ENCODE data around the gene SFT2D3.
A peak's percentile ranks its signal among the peaks of the same experiment; 100 is the strongest.

The SFT2D3 gene, protein sequence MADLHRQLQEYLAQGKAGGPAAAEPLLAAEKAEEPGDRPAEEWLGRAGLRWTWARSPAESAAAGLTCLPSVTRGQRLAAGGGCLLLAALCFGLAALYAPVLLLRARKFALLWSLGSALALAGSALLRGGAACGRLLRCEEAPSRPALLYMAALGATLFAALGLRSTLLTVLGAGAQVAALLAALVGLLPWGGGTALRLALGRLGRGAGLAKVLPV

DNA sequence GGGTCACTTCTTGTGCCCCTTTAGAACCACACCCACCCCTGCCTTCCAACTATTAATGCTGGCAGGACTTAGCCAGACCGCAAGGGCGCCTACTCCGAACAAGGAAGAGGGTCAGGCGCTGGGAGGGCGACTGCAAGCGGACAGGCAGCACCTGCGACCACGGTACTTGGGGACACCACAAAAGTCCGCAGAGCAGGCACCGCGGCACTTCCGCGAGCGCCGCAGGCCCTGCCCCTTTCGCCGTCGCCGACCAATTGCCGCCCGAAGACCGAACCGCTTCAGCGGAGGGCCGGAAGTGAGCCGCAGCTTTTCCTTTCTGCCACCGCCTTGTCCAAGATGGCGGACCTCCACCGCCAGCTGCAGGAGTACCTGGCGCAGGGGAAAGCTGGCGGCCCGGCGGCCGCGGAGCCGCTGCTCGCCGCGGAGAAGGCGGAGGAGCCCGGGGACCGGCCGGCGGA, at the start of gene SFT2D3:
TSS of gene SFT2D3 (plus strand) at position 305 of the 458 bp plus-strand sequence. CDS start at position 337, 32 bp downstream.
- DNase-seq: peak; percentile 90

GRCh38 chr2:127651971-127652550, 49.2 kb upstream of the SFT2D3 start:
- DNase-seq: no peak

DNA sequence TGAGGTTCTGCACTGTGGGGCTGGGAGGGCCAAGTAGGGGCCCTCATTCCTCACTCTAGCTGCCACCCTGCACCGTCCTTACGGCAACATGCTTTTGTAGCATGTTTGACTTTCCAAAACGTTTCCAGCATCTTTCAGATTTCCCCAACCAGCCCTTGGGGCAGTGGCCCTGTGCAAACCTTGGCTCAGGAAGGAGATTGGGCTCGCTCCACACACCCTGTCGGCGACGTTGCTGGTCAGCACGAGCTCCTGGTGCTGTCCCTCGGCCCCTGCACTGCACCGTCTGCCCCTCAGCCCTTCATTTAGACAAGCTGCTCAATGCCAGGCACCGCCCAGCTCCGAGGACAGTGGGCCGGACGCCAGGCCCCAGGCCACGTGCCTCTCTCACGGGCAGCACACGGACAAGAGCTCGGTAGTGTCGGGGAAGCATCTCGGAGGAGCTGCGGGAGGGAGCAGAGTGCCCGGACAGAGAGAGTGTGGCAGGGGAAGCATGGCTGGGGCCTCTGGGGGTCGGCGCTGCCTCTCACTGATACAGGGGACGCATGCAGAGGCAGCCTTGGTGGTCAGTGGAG, 48.4 kb upstream of the SFT2D3 start:
- DNase-seq: no peak

DNA sequence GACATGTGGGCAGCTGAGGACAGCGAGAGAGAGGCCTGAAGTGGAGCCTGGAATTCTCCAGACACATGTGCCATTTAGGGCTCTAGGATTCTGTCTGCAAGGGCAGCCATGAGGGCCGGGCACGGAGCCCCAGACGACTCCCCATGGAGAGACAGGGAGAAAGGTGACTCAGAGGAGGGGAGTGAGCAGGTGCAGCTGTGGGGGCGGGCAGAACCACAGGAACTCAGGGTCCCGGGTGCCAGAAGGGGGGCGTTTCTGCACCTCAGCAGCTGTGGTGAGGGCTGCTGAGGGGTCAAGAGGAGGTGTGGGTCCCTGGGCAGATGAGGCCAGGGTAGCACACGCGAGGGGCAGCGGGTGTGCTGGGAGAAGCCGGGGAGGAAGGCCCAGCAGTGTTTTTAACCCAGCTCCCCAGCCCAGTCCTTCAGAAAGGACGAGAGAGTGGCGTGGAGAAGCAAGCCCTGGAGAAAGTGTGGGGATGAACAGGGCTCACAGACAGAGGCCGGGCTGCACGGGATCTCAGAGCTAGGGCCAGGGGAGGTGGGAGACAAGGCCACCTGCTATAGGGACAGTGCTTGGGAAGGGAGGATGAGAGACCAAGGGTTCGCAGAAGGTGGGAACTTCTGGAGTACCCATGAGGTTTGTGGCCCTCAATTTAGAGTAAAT, 47.7 kb upstream of the SFT2D3 start:
- DNase-seq: no peak

- DNase-seq: no peak
These were observed 47.0 kb upstream of the SFT2D3 start for GRCh38 chr2:127654084-127654837.

- no peak for DNase-seq
These were observed 46.5 kb upstream of the SFT2D3 start for GRCh38 chr2:127654838-127655175.

GRCh38 chr2:127655209-127656073, 45.9 kb upstream of the SFT2D3 start:
- DNase-seq: no peak

DNA sequence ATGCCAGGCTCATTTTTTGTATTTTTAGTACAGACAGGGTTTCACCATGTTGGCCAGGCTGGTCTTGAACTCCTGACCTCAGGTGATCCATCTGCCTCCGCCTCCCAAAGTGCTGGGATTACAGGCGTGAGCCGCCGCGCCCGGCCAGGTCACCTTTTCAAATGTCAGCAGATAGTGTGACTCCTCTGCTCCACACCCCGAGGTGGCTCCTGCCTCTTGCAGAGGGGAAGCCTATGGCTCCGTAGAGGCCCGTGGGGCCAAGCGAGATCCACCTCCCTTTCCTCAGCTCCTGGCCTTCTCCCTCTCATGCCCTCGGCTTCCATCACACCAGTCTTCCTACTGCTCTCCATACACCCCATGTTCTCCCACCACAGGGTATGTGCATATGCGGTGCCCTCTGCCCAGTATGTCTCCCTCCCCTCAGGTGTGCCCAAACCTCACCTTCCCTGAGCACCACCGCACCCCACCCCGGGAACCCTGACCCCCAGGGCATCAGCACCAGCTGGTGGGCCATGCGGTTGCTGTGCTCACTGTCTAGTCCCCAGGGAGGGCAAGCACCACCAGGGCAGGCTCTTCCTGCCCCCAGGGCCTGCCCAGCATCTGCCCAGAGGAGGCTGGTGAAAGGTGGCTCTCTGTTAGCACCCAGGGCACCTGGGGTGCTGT, 44.6 kb upstream of the SFT2D3 start:
- DNase-seq: no peak

- DNase-seq: no peak
These were observed 44.1 kb upstream of the SFT2D3 start for GRCh38 chr2:127657232-127657595.

DNA sequence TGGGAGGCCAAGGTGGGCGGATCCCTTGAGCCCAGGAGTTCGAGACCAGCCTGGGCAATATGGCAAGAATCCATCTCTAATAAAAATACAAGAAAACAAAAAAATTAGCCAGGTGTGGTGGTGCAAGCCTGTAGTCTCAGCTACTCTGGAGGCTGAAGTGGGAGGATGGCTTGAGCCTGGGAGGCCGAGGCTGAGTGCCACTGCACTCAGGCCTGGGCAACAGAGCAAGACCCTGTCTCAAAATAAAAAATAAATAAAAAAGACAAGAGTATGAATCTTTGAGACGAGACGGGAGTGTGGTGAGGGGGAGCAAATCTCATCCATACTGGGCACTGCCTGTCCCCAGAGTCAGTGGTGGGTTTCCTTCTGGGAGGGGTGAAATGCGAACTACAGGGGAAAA, 43.2 kb upstream of the SFT2D3 start:
- DNase-seq: no peak

DNA sequence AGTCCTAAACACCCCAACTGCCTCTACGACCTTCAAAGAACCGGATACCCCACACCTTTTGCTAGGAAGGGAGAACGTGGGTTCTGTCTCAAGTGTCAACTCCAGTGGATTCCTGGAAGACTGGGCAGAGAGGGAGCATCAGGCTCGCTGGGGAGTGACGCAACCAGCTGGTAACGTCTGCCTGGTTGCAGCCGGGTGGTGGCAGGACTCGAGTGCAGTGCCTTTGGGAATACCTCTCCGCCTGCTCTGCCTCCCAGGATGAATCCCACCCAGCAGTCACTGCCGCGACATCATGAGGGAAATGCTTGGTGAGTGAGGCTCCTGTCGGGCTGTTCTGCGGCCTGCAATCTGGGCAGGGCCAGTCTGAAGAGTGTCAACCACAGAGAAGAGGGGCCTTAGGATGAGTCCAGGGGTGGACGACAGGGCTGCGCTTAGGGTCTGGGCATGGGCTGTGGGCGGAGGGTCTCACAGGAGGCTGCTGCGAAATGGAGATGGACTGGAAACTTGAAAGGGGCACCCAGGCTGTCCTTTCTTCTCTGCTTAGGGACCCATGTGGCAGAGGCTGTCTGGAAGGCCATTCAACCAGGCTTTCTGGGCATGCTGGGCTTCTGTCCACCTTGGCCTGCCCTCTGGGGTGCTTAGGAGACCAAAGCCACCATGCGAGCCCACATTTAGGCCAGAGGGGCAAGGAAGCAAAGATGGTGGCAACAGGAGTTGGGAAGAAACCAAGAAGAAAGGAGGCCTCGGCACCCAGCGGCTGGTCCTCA, 42.5 kb upstream of the SFT2D3 start:
- DNase-seq: no peak

DNA sequence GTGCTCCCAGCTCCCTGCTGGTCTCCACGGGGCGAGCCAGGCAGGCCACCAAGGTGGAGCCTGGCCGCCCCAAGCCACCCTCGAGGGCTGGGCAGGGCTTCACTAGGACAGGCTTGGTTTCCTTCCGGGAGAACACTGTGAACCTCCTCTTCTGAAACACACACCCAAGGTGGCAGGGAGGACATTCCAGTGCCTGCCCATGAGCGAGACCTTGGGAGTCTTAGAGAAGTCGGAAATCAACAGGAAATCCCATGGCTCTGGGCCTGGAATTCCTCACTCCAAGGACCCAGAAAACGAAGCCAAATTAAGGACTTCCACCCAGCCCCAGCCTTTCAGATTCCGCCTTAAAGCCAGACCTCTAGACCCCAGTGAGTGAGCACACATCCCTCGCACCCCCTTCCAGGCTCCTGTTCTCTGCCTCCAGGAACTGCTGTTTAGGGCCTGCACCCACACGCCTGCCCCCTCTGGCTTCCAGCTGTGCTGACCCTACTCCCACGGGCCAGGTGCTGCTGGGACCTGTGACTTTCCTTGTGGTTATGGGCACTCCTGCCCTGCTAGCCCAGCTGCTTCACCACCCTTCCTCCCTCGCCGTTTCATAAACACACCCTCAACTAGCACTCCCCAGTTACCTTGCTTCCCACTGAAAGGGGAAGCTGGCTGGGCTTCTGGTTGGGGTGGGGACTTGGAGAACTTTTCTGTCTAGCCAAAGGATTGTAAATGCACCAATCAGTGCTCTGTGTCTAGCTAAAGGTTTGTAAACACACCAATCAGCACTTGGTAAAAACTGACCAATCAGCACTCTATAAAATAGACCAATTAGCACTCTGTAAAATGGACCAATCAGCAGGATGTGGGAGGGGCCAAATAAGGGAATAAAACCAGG, 41.6 kb upstream of the SFT2D3 start:
- DNase-seq: no peak

- no peak for DNase-seq
These were observed 41.1 kb upstream of the SFT2D3 start for GRCh38 chr2:127660291-127660578.

DNA sequence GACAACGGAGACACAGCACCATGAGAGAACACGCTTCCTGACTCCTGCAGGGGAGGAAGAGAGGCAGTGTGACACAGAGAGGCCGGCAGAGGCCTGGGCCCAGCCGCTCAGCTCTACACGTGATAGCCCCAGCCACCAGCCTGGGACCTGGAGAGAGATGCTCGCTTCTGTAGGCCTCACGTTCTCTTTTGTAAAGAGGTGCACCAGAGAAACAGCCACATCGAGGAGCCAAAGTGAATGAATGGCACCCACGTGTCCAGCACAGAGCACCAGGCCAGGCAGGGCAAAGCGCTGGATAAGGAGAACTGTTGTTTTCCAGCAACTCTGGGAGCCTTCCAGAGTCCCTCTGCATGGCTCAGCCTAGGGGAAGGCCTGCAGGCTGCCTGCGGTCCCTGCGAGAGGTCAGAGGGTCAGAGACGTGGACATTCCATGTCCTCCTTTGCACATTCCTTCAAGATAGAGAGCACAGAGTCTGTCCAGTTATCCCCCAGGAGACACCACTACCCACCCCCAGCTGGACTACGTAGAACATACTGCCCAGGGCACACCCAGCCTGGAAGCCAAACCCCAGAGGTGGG, 40.1 kb upstream of the SFT2D3 start:
- no peak for DNase-seq

DNA sequence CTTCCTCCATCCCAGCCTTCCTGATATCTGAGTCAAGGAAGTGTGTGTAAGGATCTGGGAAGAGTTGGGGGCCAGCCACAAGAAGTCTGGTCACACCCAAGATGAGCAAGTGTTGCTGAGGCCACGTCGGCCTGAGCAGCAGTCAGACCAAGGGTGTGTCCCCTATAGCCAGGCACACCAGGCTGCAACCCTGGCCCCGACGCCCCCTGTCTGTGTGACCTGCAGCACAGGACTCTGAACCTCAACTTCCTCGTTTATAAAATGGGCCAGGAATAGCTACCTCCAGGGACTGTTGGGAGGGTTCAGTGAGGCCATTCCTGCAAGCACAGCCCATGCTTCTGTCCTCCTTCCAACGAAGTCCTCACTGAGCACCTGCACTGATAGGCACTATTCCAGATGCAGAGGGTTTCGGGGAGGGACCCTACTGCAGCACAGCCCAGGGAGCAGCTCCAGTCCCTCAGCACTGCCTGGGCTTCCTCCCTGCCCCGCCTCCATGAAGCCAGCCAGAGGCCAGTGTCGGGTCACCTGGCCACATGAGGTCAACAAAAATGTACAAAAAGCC, 39.3 kb upstream of the SFT2D3 start:
- DNase-seq: no peak

DNA sequence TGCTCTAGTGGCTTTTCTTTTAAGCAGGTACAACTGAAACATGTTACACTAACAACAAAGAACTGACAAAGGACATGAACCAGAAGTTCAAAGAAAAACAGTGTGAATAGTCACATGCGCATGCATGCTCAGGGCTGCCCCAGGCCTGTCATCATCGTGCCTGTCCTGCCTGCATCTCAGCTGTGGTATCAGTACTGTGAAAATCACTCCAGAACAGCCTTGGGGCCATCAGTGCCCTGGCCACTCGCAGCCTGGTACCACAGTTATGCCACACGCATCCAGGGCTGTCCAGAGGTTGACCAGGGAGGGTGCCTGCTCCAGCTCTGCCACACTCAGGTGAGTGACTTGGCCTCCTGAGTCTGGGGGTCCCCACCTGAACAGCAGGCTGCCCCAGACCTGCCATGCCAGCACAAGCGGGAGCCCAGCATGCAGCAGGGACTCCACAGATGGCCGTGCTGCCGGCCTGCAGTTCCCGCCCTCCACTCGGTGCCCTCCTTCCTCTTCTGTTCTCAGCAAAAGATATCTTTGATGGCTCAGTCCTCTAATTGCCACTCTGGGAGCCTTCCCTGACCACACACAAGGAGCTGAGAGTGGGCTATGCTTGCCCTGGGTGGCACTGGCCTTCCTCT, 38.2 kb upstream of the SFT2D3 start:
- no peak for DNase-seq

GRCh38 chr2:127663566-127664064, 37.7 kb upstream of the SFT2D3 start:
- no peak for DNase-seq

- DNase-seq: peak; percentile 2
These were observed 37.0 kb upstream of the SFT2D3 start for GRCh38 chr2:127664065-127664894.
